ENCODE measurements around the gene STXBP2. TPM values are rescaled to one million over a fixed set of nuclear protein-coding genes. Genes with fewer than 3 reads are reported as not detected.

The STXBP2 gene
- total and polyA plus RNA-seq, 4 donors = 25.9 to 32.7 (median 27.2) TPM

DNA sequence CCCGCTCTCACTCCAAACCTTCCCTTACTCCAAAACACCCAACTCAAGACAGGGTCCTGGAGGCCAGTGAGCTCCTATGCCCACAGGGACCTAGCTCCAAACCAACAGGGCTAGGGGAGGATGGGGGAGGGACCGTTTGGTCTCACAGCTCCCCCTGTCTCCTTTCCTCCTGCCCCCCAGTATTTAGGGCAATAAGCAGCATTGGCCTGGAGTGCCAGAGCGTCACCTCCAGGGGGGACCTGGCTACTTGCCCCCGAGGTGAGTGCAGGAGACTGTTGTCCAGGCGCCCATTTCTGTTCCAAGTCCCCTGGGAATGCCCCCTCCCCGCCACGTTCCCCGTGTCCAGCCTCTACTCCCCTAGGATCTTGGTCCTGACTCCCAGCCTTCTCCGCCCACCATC is 32.7 kb downstream of the STXBP2 start:
- 31% methylated on average over 9 of the region's 9 CpGs for WGBS
- TF ChIP-seq, protein P1, sequence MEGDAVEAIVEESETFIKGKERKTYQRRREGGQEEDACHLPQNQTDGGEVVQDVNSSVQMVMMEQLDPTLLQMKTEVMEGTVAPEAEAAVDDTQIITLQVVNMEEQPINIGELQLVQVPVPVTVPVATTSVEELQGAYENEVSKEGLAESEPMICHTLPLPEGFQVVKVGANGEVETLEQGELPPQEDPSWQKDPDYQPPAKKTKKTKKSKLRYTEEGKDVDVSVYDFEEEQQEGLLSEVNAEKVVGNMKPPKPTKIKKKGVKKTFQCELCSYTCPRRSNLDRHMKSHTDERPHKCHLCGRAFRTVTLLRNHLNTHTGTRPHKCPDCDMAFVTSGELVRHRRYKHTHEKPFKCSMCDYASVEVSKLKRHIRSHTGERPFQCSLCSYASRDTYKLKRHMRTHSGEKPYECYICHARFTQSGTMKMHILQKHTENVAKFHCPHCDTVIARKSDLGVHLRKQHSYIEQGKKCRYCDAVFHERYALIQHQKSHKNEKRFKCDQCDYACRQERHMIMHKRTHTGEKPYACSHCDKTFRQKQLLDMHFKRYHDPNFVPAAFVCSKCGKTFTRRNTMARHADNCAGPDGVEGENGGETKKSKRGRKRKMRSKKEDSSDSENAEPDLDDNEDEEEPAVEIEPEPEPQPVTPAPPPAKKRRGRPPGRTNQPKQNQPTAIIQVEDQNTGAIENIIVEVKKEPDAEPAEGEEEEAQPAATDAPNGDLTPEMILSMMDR (IDR thresholded peaks at IDR 0.05; ENCODE audit: low read depth, low read length, missing input control) = no peak
- TF ChIP-seq RXRA (IDR thresholded peaks at IDR 0.05) = no peak
- no peak for TF ChIP-seq GABPA (IDR thresholded peaks at IDR 0.05 in 1 of 2, conservative IDR thresholded peaks at IDR 0.05 in 1 of 2)
- no peak for TF ChIP-seq SP1 (IDR thresholded peaks at IDR 0.05)
- no peak for TF ChIP-seq FOXA1 (IDR thresholded peaks at IDR 0.05)
- no peak for TF ChIP-seq NR2F2 (IDR thresholded peaks at IDR 0.05)
- TF ChIP-seq REST (IDR thresholded peaks at IDR 0.05) = no peak
- TF ChIP-seq JUND (IDR thresholded peaks at IDR 0.05) = no peak
- TF ChIP-seq HNF4A (conservative IDR thresholded peaks at IDR 0.05) = no peak
- TF ChIP-seq, protein P2, sequence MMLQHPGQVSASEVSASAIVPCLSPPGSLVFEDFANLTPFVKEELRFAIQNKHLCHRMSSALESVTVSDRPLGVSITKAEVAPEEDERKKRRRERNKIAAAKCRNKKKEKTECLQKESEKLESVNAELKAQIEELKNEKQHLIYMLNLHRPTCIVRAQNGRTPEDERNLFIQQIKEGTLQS (IDR thresholded peaks at IDR 0.05) = no peak
- TF ChIP-seq HNF4G (IDR thresholded peaks at IDR 0.05) = no peak
- no peak for TF ChIP-seq ZBTB33 (IDR thresholded peaks at IDR 0.05)
- no peak for TF ChIP-seq EGR1 (IDR thresholded peaks at IDR 0.05; ENCODE audit: low read depth in 2 of 2)

GRCh38 chr19:7670150-7670783 is 33.4 kb downstream of the STXBP2 start:
- H3K9ac ChIP-seq (ENCODE audit: low read depth in 1 of 2, low read length in 2 of 2) = no peak overlapping the region
- H3K4me3 ChIP-seq (ENCODE audit: low read depth in 1 of 3, low read length in 3 of 3) = no peak overlapping the region
- no peak overlapping the region for H3K27ac ChIP-seq (ENCODE audit: low read depth in 1 of 2, low read length in 2 of 2)
- no peak for DNase-seq (ENCODE audit: low spot score)
- WGBS = 4% methylated on average over 43 of the region's 43 CpGs
- H3K27me3 ChIP-seq (ENCODE audit: control insufficient read depth in 4 of 4, insufficient read depth in 4 of 4, low read length in 3 of 4) = peaks cover 0 to 4% (median 0%) of the 10 kb centered on the region in 4 donors
- H3K4me1 ChIP-seq (ENCODE audit: control insufficient read depth in 4 of 4, insufficient read depth in 4 of 4, low read length in 3 of 4) = peaks cover 0 to 4% (median 3%) of the 10 kb centered on the region in 4 donors
- no peaks in the 10 kb centered on the region for H3K9me3 ChIP-seq (ENCODE audit: control insufficient read depth in 4 of 4, low read length in 3 of 4)
- no peaks in the 10 kb centered on the region for H3K36me3 ChIP-seq (ENCODE audit: control insufficient read depth in 4 of 4, insufficient read depth in 3 of 4, low read depth in 1 of 4, low read length in 3 of 4)
- TF ChIP-seq REST (IDR thresholded peaks at IDR 0.05) = no peak
- TF ChIP-seq, protein P2 (IDR thresholded peaks at IDR 0.05) = no peak
- TF ChIP-seq, protein P3, sequence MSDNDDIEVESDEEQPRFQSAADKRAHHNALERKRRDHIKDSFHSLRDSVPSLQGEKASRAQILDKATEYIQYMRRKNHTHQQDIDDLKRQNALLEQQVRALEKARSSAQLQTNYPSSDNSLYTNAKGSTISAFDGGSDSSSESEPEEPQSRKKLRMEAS (IDR thresholded peaks at IDR 0.05) = no peak
- no peak for TF ChIP-seq RAD21 (IDR thresholded peaks at IDR 0.05)
- TF ChIP-seq FOXA2 (IDR thresholded peaks at IDR 0.05) = no peak
- TF ChIP-seq HNF4A (conservative IDR thresholded peaks at IDR 0.05) = no peak
- no peak for TF ChIP-seq HNF4G (IDR thresholded peaks at IDR 0.05)
- no peak for TF ChIP-seq RXRA (IDR thresholded peaks at IDR 0.05)
- TF ChIP-seq ZBTB33 (IDR thresholded peaks at IDR 0.05) = no peak
- no peak for TF ChIP-seq GABPA (IDR thresholded peaks at IDR 0.05 in 1 of 2, conservative IDR thresholded peaks at IDR 0.05 in 1 of 2)

More for the DNA sequence above, 32.7 kb downstream of the STXBP2 start:
- DNase-seq (ENCODE audit: low spot score) = no peak
- Histone ChIP-seq H3K4me1 (ENCODE audit: control insufficient read depth in 4 of 4, insufficient read depth in 4 of 4, low read length in 3 of 4) (peaks cover 0 to 4% (median 3%) of the 10 kb centered on the region in 4 donors), H3K4me3 (ENCODE audit: low read depth in 1 of 3, low read length in 3 of 3) (no peak overlapping the region), H3K9ac (ENCODE audit: low read depth in 1 of 2, low read length in 2 of 2) (no peak overlapping the region), H3K36me3 (ENCODE audit: control insufficient read depth in 4 of 4, insufficient read depth in 3 of 4, low read depth in 1 of 4, low read length in 3 of 4) (no peaks in the 10 kb centered on the region), H3K27me3 (ENCODE audit: control insufficient read depth in 4 of 4, insufficient read depth in 4 of 4, low read length in 3 of 4) (peaks cover 0 to 4% (median 0%) of the 10 kb centered on the region in 4 donors), H3K27ac (ENCODE audit: low read depth in 1 of 2, low read length in 2 of 2) (no peak overlapping the region), H3K9me3 (ENCODE audit: control insufficient read depth in 4 of 4, low read length in 3 of 4) (no peaks in the 10 kb centered on the region)
